GM23338 (cell line): ENCODE results near the gene ASPG.

Experiments
- CREB1 ChIP-seq: fragments of 250-450 bp; sonication (Bioruptor Pico); IDR thresholded peaks from 2 replicates; pipeline ENCODE4 v1.5.0; 2020; ENCODE audit warnings: low read depth, mild to moderate bottlenecking, moderate library complexity
- CTCF ChIP-seq, 2 experiments: fragments of 200-600 bp in 1 of 2; sonication (generic) in 1 of 2; conservative IDR thresholded peaks; 2 replicates each; pipeline versions ENCODE4 v1.5.1 to v1.6.1; 2016 to 2017; ENCODE audit warnings: antibody characterized with exemption in 2 of 2, low read depth in 2 of 2, mild to moderate bottlenecking in 2 of 2, moderate library complexity in 1 of 2
- ETS1 ChIP-seq: IDR thresholded peaks from 2 replicates; pipeline ENCODE4 v1.6.1; 2016; ENCODE audit warnings: antibody characterized with exemption
- JUNB ChIP-seq: IDR thresholded peaks from one replicate; pipeline ENCODE4 v1.6.1; 2016; ENCODE audit warnings: antibody characterized with exemption; ENCODE audit not compliant: unreplicated experiment
- POLR2AphosphoS5 ChIP-seq: IDR thresholded peaks from 2 replicates; pipeline ENCODE4 v1.6.1; 2016; ENCODE audit warnings: antibody characterized with exemption, low read depth
- REST ChIP-seq: IDR thresholded peaks from one replicate; pipeline ENCODE4 v1.6.1; 2018; ENCODE audit warnings: antibody characterized with exemption; ENCODE audit not compliant: unreplicated experiment
- STAT1 ChIP-seq: IDR thresholded peaks from one replicate; pipeline ENCODE4 v1.6.1; 2016; ENCODE audit warnings: antibody characterized with exemption; ENCODE audit not compliant: unreplicated experiment

GRCh38 chr14:104102282-104102914 lies 16.9 kb downstream of the ASPG start:
- no peak for TF ChIP-seq CTCF (conservative IDR thresholded peaks at IDR 0.05; ENCODE audit: low read depth in 2 of 2)
- TF ChIP-seq REST, result no peak
- no peak for TF ChIP-seq JUNB
- no peak for TF ChIP-seq ETS1
- TF ChIP-seq STAT1, result no peak
- TF ChIP-seq POLR2AphosphoS5, result no peak
- no peak for TF ChIP-seq CREB1
